Erythroblast (primary cell): Measurements from ENCODE around the gene RNF148.

Experiments
- DNase-seq, 2 experiments: peaks; one replicate each; lab custom pipeline; 2025; lab: John Stamatoyannopoulos, UW
- GATA1 ChIP-seq: IDR thresholded peaks from 2 replicates; pipeline ENCODE4 v1.6.1; 2011; ENCODE audit warnings: low read depth, mild to moderate bottlenecking, control low read depth, low read length, moderate library complexity
- POLR2A ChIP-seq: IDR thresholded peaks from 2 replicates; pipeline ENCODE4 v1.6.1; 2011; ENCODE audit warnings: mild to moderate bottlenecking, low read length

The RNF148 gene

GRCh38 chr7:122702872-122703510 is at the start of gene RNF148:
TSS of gene RNF148 (minus strand) at chr7:122702922. CDS start at chr7:122702750, 172 bp downstream.
- TF ChIP-seq GATA1 (no peak), POLR2A (no peak)

DNA sequence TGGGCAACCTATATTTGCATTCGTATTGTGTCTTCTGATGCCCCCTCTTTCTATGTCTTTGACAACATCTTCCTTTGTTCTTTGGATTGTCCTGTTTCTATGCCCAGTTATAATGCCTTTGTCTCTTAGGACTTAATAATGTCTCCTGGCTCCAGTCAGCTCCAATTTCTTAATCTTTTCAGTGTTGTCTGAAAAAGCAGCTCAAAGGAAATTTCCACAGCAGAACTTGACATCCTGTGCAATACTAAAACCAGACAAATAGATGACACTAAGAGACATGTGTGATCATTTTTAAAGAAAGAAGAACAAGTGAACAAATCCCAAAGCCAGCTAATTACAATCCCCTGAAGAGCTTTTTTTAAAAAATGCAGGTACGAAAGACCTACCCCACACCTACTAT is 47.7 kb upstream of the RNF148 start:
- no peak for DNase-seq
- TF ChIP-seq POLR2A (no peak), GATA1 (no peak)

More at GRCh38 chr7:122702872-122703510, at the start of gene RNF148:
- no peak for DNase-seq

GRCh38 chr7:122748195-122748594 is 45.5 kb upstream of the RNF148 start:
- TF ChIP-seq POLR2A: no peak
- no peak for TF ChIP-seq GATA1
- DNase-seq: no peak

DNA sequence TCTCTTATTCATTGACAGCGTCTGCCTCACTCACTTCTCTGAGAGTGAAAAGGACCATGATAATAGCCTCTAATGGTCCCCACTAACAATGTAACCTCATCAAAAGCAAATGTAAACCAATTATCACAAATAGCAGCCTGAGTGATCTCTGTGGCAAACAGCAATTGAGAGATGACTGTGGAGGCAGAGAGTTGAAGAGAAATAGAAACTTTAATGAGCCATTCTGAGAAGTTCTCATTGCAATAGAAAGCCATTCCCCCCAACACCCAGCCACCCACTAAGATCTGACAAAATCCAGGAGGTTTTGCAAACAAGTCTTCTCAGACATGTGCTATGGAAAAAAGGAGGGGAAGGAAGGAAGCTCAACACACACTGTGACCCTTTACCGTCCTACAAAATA is 44.2 kb upstream of the RNF148 start:
- TF ChIP-seq GATA1: no peak
- no peak for TF ChIP-seq POLR2A
- no peak for DNase-seq

DNA sequence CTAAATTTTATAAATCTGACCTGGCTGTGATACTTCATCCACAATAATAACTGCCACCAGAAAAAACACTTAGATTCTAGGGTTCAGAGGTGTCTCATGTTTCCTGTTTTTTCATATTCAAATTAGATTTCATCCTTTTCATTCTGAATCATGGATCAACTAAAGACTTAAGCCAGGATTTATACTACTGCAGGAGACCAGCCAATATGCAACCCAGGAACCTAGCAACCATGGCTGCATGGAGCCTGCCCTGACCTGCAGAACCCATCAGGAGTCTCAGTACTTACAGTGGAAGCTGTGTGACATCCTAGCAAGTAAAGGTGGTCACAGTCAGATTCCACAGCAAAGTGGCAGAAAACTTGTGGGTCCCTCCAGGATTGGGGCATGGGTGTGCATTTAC is 40.5 kb upstream of the RNF148 start:
- TF ChIP-seq POLR2A (no peak), GATA1 (no peak)
- no peak for DNase-seq

DNA sequence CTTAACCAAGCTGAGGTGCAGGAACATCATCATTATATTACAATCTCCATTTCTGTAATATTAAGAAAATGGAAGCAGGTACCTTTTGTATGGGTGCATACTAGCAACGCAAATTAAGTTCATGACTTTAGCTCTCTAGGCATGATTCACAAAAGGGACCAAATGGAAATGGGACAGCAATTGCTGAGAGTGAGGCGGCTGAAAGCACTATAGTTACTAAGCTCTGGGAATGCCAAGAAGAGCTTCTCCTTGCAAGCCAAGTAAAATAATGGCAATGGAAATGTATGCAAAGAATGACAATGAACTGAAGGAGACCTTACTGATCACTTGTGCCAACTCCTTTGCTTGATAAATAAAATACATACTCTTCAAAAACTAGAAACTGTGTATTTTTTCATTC is 36.2 kb upstream of the RNF148 start:
- no peak for TF ChIP-seq GATA1
- TF ChIP-seq POLR2A: no peak

DNA sequence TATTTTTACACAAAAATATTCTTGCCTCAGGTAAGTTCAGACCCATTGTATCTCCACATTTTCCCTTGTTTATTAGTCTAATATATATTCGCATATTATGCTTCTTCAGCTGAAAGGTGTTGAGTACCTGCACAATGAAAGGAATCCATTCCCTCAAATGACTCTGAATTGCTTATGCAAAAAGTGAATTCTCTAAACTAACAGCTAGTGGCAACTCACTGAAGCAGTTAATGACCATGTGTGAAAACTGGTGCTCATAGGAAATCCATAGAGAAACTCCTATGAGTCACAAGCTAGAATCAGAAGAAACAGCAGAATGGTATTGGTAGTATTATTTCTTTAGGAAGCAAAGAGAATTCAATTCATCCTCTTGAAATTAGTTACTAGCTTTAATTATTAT is 33.5 kb upstream of the RNF148 start:
- DNase-seq: no peak
- TF ChIP-seq POLR2A (no peak), GATA1 (no peak)

More for the DNA sequence above, 36.2 kb upstream of the RNF148 start:
- DNase-seq: no peak

GRCh38 chr7:122727759-122728158 is 25.0 kb upstream of the RNF148 start:
- no peak for DNase-seq
- TF ChIP-seq GATA1: no peak
- TF ChIP-seq POLR2A: no peak

DNA sequence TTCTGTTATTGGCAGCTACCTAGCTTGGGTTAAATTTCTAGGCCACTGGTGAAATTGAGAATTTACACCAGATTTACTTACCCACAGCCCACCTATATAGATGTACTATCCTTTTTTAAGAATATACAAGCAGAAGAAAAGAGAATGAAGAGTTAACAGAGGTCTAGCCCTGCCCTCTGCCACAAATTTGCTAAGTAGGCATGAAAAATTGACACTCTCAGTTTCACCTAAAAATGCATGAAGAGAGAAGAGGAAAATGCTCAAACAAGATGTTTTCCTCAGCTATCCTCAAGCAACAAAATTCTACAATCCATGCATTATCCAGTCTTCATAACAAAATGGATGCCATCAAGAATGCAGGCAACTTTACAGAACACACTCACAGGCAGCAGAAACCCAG is 24.6 kb upstream of the RNF148 start:
- no peak for DNase-seq
- TF ChIP-seq POLR2A: no peak
- TF ChIP-seq GATA1: no peak

DNA sequence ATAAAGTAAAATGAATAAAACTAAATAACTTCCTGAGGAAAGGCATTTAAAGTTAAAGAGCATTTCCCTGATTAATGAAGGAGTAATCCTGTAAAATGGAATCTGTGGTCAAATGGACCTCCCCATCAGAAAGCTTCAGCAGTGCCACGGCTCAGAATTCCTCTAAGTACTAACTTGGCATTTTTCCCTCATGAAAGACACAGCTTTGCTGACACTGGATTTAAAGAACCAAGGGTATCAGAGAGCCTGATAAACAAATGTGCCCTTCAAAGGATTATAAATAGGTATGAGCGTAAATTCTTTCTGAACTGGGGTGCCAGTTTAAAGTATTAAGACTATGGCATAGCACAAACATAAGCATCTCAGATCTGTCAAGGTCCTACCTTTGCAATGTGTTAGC is 24.2 kb upstream of the RNF148 start:
- no peak for DNase-seq
- TF ChIP-seq GATA1 (no peak), POLR2A (no peak)

DNA sequence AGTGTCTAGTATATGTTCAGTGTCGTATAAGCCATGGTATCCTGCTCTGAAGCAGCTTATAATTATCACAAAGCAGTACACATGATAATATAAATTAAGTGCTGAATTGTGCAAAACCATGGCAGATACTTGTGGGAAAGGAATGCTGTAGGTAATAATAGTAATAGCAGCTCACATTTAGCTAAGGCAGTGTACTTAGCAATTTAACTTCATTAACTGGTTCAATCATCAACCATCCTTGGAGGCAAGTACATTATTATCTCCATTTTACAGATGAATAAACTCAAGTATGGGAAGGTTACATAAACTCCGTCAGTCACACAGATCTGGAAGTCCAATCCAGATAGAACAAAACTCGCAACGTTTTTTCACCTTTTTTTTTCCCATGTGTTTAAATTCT is 21.6 kb upstream of the RNF148 start:
- TF ChIP-seq POLR2A (no peak), GATA1 (no peak)
- no peak for DNase-seq

GRCh38 chr7:122719010-122719578 is 16.4 kb upstream of the RNF148 start:
- TF ChIP-seq GATA1 (no peak), POLR2A (no peak)
- no peak for DNase-seq

- TF ChIP-seq POLR2A: no peak
- TF ChIP-seq GATA1: no peak
- DNase-seq: no peak
Measured at GRCh38 chr7:122717356-122718089, 14.8 kb upstream of the RNF148 start.

DNA sequence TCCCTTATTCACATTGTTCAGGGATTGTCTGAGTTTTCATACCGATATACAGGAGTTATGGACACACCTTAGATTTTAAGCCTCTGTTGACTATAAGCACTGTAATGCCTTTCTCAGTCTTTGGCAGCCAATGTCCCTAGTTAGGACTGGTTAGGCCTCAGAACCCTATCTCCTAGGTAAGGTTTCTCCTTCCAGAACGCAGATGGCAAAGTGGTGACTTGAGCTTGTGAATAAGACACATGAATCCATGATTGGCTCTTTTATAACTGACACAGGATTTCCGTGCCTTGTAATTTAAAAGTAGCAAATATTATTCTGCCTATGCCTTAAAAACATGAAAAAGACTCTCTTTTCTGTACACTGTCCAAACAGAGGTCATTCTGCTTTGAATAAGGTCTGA is 12.5 kb upstream of the RNF148 start:
- no peak for TF ChIP-seq POLR2A
- no peak for TF ChIP-seq GATA1
- DNase-seq: no peak

- no peak for DNase-seq
- TF ChIP-seq POLR2A: no peak
- TF ChIP-seq GATA1: no peak
Measured at GRCh38 chr7:122710916-122711315, 8.2 kb upstream of the RNF148 start.
